Neural crest cell (in vitro differentiated cells): ENCODE data around the gene USP27X. TPM values are rescaled to one million over a fixed set of nuclear protein-coding genes. Genes with fewer than 3 reads are reported as not detected.
A peak's percentile ranks its signal among the peaks of the same experiment; 100 is the strongest.

ENCODE experiments used
- DNase-seq: peaks from one replicate; pipeline ENCODE4 v3.0.0; 2021; ENCODE audit warnings: low read depth, mixed read lengths, low spot score
- H3K27ac Mint-ChIP-seq: one replicate; pipeline ENCODE4 v1.8.0; 2021; ENCODE audit warnings: mild to moderate bottlenecking, mixed read lengths; ENCODE audit not compliant: unreplicated experiment
- H3K27me3 Mint-ChIP-seq: 2 replicates; pipeline ENCODE4 v1.8.0; 2021; ENCODE audit warnings: low read depth, mild to moderate bottlenecking, mixed read lengths
- H3K36me3 Mint-ChIP-seq: 2 replicates; pipeline ENCODE4 v1.8.0; 2021; ENCODE audit warnings: low read depth, mild to moderate bottlenecking, mixed read lengths
- H3K4me1 Mint-ChIP-seq: 2 replicates; pipeline ENCODE4 v1.8.0; 2021; ENCODE audit warnings: mixed read lengths
- H3K4me3 Mint-ChIP-seq: one replicate; pipeline ENCODE4 v1.8.0; 2021; ENCODE audit warnings: mild to moderate bottlenecking, mixed read lengths
- H3K9me3 Mint-ChIP-seq: 2 replicates; pipeline ENCODE4 v1.8.0; 2021; ENCODE audit warnings: mixed read lengths
- CTCF ChIP-seq: fragments of 200-600 bp; sonication (generic); conservative IDR thresholded peaks from 2 replicates; pipeline ENCODE4 v1.5.0; 2021; ENCODE audit warnings: antibody characterized with exemption, mild to moderate bottlenecking
- long read RNA-seq: library from polyadenylated mRNA; unstranded; transcript quantifications from one replicate; pipeline ENCODE4 v2.0.0, GENCODE V29; 2020
- total RNA-seq: library from RNA; stranded (reverse); gene quantifications from 2 replicates; pipeline ENCODE4 v1.2.1, GENCODE V29; 2021

USP27X gene
- 6.8 and 7.3 TPM in 2 replicates for total RNA-seq
- long read RNA-seq, partial matches to known transcripts, result 0 of 1 reads
- long read RNA-seq, other reads (novel, unspliced or antisense), result 0 of 1 reads

- Mint-ChIP-seq H3K4me1 (peaks cover 18% of the 10 kb centered on the region), H3K4me3 (peak within 1 kb of the TSS; percentile 95), H3K9me3 (peaks cover 7% of the 10 kb centered on the region), H3K27ac (peak within 1 kb of the TSS; percentile 83), H3K27me3 (no peaks in the 10 kb centered on the region), H3K36me3 (peaks cover 10% of the 10 kb centered on the region)
- peak; percentile 48 for DNase-seq
- TF ChIP-seq CTCF, result peak; percentile 74
These were observed at the start of gene USP27X for GRCh38 chrX:49878834-49879655. Gene USP27X, plus strand, starts transcription at chrX:49879484. Its CDS starts 824 bp downstream, at chrX:49880308.

GRCh38 chrX:49838374-49838773, 40.9 kb upstream of the USP27X start:
- Mint-ChIP-seq H3K27ac (no peak overlapping the region), H3K9me3 (peaks cover 4% of the 10 kb centered on the region), H3K36me3 (no peaks in the 10 kb centered on the region), H3K4me1 (peaks cover 9% of the 10 kb centered on the region), H3K4me3 (no peak overlapping the region), H3K27me3 (peaks cover 8% of the 10 kb centered on the region)
- TF ChIP-seq CTCF, result peak; percentile 68
- peak; percentile 8 for DNase-seq

GRCh38 chrX:49840679-49841078, 38.6 kb upstream of the USP27X start:
- peak; percentile 55 for DNase-seq
- Mint-ChIP-seq H3K4me1 (peaks cover 22% of the 10 kb centered on the region), H3K36me3 (no peaks in the 10 kb centered on the region), H3K27ac (peak overlapping the region; percentile 84), H3K4me3 (no peak overlapping the region), H3K9me3 (peaks cover 4% of the 10 kb centered on the region), H3K27me3 (no peaks in the 10 kb centered on the region)
- peak; percentile 63 for TF ChIP-seq CTCF

- H3K27me3 Mint-ChIP-seq, result no peaks in the 10 kb centered on the region
- peaks cover 4% of the 10 kb centered on the region for H3K9me3 Mint-ChIP-seq
- no peaks in the 10 kb centered on the region for H3K36me3 Mint-ChIP-seq
- H3K4me1 Mint-ChIP-seq, result peaks cover 22% of the 10 kb centered on the region
- H3K4me3 Mint-ChIP-seq, result no peak overlapping the region
- no peak for DNase-seq
- no peak for TF ChIP-seq CTCF
- no peak overlapping the region for H3K27ac Mint-ChIP-seq
These were observed 36.7 kb upstream of the USP27X start for GRCh38 chrX:49842621-49843020.

- no peaks in the 10 kb centered on the region for H3K36me3 Mint-ChIP-seq
These were observed 34.7 kb upstream of the USP27X start for GRCh38 chrX:49844611-49845010.

More at GRCh38 chrX:49844611-49845010, 34.7 kb upstream of the USP27X start:
- peaks cover 22% of the 10 kb centered on the region for H3K4me1 Mint-ChIP-seq
- H3K4me3 Mint-ChIP-seq, result no peak overlapping the region
- DNase-seq, result no peak
- no peak for TF ChIP-seq CTCF
- peak overlapping the region; percentile 48 for H3K27ac Mint-ChIP-seq
- no peaks in the 10 kb centered on the region for H3K27me3 Mint-ChIP-seq
- peaks cover 7% of the 10 kb centered on the region for H3K9me3 Mint-ChIP-seq
